GM12865 (cell line): ENCODE results near the gene SMG7.

Experiments
- DNase-seq: peaks from one replicate; pipeline ENCODE4 v3.0.0; 2010; ENCODE audit warnings: low read depth
- H3K4me3 ChIP-seq: 2 replicates; pipeline ENCODE4 v1.5.1; 2011; ENCODE audit warnings: mild to moderate bottlenecking, low read depth, low read length, control low read depth
- CTCF ChIP-seq: IDR thresholded peaks from 2 replicates; pipeline ENCODE4 v1.5.1; 2011; ENCODE audit warnings: low read length, control low read depth, low read depth, inconsistent platforms; ENCODE audit not compliant: insufficient read depth; ENCODE audit errors: missing control alignments

Gene SMG7

GRCh38 chr1:183592733-183593132 lies 120.4 kb downstream of the SMG7 start:
- H3K4me3 ChIP-seq = no peak overlapping the region
- no peak for DNase-seq
- no peak for TF ChIP-seq CTCF

GRCh38 chr1:183593356-183593755 lies 121.1 kb downstream of the SMG7 start:
- DNase-seq = peak; percentile 79
- no peak for TF ChIP-seq CTCF
- H3K4me3 ChIP-seq = no peak overlapping the region

- no peak for DNase-seq
- no peak overlapping the region for H3K4me3 ChIP-seq
- TF ChIP-seq CTCF = no peak
These were observed 123.2 kb downstream of the SMG7 start for GRCh38 chr1:183595537-183595936.

DNA sequence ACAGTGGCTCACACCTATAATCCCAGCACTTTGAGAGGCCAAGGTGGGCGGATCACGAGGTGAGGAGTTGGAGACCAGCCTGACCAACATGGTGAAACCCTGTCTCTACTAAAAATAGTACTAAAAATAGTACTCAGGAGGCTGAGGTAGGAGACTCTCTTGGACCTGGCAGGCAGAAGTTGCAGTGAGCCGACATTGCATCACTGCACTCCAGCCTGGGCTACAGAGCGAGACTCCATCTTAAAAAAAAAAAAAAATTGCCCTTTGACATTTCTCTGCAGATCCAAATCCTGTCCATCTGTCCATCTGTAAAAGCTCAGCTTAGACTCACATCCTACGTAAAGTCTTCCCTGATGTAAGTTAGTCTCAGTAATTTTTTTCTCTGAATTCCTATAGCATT lies 124.2 kb downstream of the SMG7 start:
- DNase-seq = no peak
- no peak for TF ChIP-seq CTCF
- no peak overlapping the region for H3K4me3 ChIP-seq

- no peak overlapping the region for H3K4me3 ChIP-seq
- DNase-seq = no peak
- no peak for TF ChIP-seq CTCF
These were observed 125.5 kb downstream of the SMG7 start for GRCh38 chr1:183597656-183598347.

DNA sequence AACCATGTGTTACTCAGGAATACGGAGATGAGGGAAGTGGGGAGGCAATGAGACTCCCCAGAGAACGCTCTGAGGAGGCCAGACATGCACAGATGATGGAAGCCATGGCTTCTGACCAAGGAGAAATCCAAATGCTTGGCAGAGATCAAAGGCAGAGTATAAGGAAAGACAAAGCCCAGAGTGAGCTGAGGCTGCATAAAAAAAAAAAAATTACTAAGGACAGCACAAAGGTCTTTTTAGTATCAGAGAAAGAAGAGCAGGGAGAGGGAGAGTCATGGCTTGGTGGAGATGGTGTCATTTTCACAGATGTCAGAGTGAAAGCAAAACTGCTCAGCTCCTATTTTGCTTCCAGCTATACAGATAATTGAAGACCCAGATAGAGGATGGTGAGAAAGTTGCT lies 126.1 kb downstream of the SMG7 start:
- DNase-seq = peak; percentile 57
- H3K4me3 ChIP-seq = no peak overlapping the region
- no peak for TF ChIP-seq CTCF

DNA sequence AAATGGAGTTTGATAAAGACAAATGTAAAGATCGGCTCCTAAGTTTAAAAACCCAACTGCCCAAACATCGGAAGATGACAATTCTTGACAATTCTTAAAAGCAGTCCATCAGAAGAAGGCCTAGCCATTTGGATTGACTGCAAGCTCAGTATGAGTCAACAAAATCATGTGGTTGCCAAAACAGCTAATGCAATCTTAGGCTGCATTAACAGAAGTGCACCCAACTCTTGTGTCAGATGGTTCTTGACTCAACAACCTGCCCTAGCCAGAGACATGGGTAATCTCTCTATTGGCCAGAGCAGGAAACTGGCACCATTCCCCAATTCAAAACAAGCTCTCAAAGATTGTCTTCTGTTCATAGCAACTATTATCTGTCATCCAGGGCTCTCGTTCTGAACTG lies 127.8 kb downstream of the SMG7 start:
- no peak overlapping the region for H3K4me3 ChIP-seq
- peak; percentile 55 for DNase-seq
- no peak for TF ChIP-seq CTCF
